ENCODE measurements around the gene CTIF. TPM values are rescaled to one million over a fixed set of nuclear protein-coding genes. Genes with fewer than 3 reads are reported as not detected.
"Not testable (repeated sequence)": the region's sequence is repeated elsewhere in the genome, so short reads cannot be mapped to it uniquely, and the experiment has no call there.

CTIF gene
- total RNA-seq, 3 donors from 2014 or later = 13.2 to 50.3 (median 19.6) TPM

GRCh38 chr18:48500517-48500916 is 38.3 kb upstream of the CTIF start:
- Histone ChIP-seq H3K4me1 (ENCODE audit: low read depth) (no peaks in the 10 kb centered on the region), H3K36me3 (ENCODE audit: low read depth) (no peaks in the 10 kb centered on the region), H3K9me3 (no peaks in the 10 kb centered on the region), H3K4me3 (no peak overlapping the region)
- no peak for DNase-seq
- TF ChIP-seq, protein P1, sequence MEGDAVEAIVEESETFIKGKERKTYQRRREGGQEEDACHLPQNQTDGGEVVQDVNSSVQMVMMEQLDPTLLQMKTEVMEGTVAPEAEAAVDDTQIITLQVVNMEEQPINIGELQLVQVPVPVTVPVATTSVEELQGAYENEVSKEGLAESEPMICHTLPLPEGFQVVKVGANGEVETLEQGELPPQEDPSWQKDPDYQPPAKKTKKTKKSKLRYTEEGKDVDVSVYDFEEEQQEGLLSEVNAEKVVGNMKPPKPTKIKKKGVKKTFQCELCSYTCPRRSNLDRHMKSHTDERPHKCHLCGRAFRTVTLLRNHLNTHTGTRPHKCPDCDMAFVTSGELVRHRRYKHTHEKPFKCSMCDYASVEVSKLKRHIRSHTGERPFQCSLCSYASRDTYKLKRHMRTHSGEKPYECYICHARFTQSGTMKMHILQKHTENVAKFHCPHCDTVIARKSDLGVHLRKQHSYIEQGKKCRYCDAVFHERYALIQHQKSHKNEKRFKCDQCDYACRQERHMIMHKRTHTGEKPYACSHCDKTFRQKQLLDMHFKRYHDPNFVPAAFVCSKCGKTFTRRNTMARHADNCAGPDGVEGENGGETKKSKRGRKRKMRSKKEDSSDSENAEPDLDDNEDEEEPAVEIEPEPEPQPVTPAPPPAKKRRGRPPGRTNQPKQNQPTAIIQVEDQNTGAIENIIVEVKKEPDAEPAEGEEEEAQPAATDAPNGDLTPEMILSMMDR (IDR thresholded peaks at IDR 0.05) = no peak
- intact Hi-C loops (cut with DNase I, micrococcal nuclease) = no loop called here
- no peak for ATAC-seq

GRCh38 chr18:48502906-48503305 is 35.9 kb upstream of the CTIF start:
- H3K4me3 ChIP-seq = no peak overlapping the region
- TF ChIP-seq, protein P1 (IDR thresholded peaks at IDR 0.05) = no peak
- H3K9me3 ChIP-seq = peaks cover 15% of the 10 kb centered on the region
- DNase-seq (no peak), ATAC-seq (no peak)
- H3K4me1 ChIP-seq (ENCODE audit: low read depth) = no peaks in the 10 kb centered on the region
- intact Hi-C loops (cut with DNase I, micrococcal nuclease) = no loop called here
- H3K36me3 ChIP-seq (ENCODE audit: low read depth) = no peaks in the 10 kb centered on the region

DNA sequence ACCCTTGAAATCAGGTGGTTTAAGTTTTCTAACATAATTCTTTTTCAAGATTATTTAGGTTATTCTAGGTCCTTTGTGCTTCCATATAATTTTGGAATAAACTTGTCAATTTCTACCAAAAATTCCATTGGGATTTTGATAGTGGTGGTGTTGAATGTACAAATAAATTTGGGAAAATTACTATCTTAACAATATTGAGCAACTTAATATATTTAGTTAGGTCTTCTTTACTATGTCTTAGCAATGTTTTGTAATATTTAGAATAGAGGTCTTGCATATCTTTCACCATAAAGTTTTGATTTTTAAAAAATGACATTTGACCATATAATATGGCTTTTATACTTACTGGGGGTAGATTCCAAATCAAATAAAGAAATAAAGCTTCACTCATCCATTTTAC is 34.0 kb upstream of the CTIF start:
- no peaks in the 10 kb centered on the region for H3K36me3 ChIP-seq (ENCODE audit: low read depth)
- TF ChIP-seq, protein P1 (IDR thresholded peaks at IDR 0.05) = no peak
- H3K4me1 ChIP-seq (ENCODE audit: low read depth) = no peaks in the 10 kb centered on the region
- H3K4me3 ChIP-seq = no peak overlapping the region
- peaks cover 15% of the 10 kb centered on the region for H3K9me3 ChIP-seq
- no peak for ATAC-seq
- intact Hi-C loops (cut with DNase I, micrococcal nuclease) = no loop called here
- DNase-seq = no peak

GRCh38 chr18:48506983-48507568 is 31.8 kb upstream of the CTIF start:
- ATAC-seq; H3K36me3 ChIP-seq (ENCODE audit: low read depth); H3K4me3 ChIP-seq; H3K4me1 ChIP-seq (ENCODE audit: low read depth); intact Hi-C loops (cut with DNase I, micrococcal nuclease); DNase-seq: not testable (repeated sequence)
- peaks cover 15% of the 10 kb centered on the region for H3K9me3 ChIP-seq

DNA sequence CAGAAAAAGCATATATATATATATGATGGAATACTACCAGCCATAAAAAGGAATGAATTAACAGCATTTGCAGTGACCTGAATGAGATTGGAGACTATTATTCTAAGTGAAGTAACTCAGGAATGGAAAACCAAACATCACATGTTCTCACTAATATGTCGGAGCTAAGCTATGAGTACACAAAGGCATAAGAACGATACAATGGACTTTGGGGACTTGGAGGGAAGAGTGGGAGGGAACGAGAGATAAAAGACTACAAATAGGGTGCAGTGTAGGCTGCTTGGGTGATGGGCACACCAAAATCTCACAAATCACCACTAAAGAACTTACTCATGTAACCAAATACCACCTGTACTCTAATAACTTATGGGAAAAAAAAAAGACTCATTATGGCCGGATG is 26.3 kb upstream of the CTIF start:
- ATAC-seq; intact Hi-C loops (cut with DNase I, micrococcal nuclease); H3K9me3 ChIP-seq; H3K36me3 ChIP-seq (ENCODE audit: low read depth); H3K4me3 ChIP-seq; DNase-seq; H3K4me1 ChIP-seq (ENCODE audit: low read depth): not testable (repeated sequence)

DNA sequence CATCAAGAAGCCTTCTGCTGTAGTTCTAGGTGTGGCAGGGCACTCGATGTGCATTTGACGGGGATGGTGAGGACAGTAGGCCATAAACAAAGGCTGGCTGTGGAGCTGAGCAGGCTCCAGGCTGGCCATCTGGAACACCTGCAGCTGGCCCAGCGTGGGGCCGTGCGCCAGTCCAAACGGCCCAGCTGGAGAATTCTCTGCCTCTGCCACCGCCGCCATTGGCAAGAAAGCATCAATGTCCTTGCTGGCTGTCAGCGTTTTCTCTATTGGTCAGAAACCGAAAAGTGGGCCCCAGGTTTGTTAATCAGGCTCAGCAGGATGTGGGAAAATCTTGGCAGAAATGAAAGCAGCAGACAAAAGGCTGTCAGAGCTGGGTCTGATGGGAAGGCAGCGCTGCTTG is 24.0 kb upstream of the CTIF start:
- TF ChIP-seq, protein P1 (IDR thresholded peaks at IDR 0.05) = no peak
- ATAC-seq = no peak
- intact Hi-C loops (cut with DNase I, micrococcal nuclease) = no loop called here
- no peak overlapping the region for H3K4me3 ChIP-seq
- no peak for DNase-seq
- no peaks in the 10 kb centered on the region for H3K9me3 ChIP-seq
- H3K4me1 ChIP-seq (ENCODE audit: low read depth) = no peaks in the 10 kb centered on the region
- H3K36me3 ChIP-seq (ENCODE audit: low read depth) = no peaks in the 10 kb centered on the region

- intact Hi-C loops (cut with DNase I, micrococcal nuclease) = no loop called here
- Histone ChIP-seq H3K4me1 (ENCODE audit: low read depth) (no peaks in the 10 kb centered on the region), H3K4me3 (no peak overlapping the region), H3K9me3 (no peaks in the 10 kb centered on the region), H3K36me3 (ENCODE audit: low read depth) (no peaks in the 10 kb centered on the region)
- no peak for ATAC-seq
- TF ChIP-seq, protein P1 (IDR thresholded peaks at IDR 0.05) = no peak
- DNase-seq = no peak
Observed at GRCh38 chr18:48517048-48517447, 21.8 kb upstream of the CTIF start.

Measured in mucosa of descending colon (tissue), 3 donors.